ENCODE data around the gene KLK6.

KLK6 gene

GRCh38 chr19:50957587-50957986 is 11.8 kb downstream of the KLK6 start:
- TF ChIP-seq POLR2A (IDR thresholded peaks at IDR 0.05; ENCODE audit: low read length) (no peak), GATA1 (IDR thresholded peaks at IDR 0.05; ENCODE audit: low read depth, low read length) (no peak)
- no peak for DNase-seq

GRCh38 chr19:50952910-50953309 is 16.5 kb downstream of the KLK6 start, which contains the start of gene KLK5:
KLK5 (minus strand) TSS chr19:50953038; CDS start chr19:50952657, 381 bp downstream.
- DNase-seq = no peak
- TF ChIP-seq GATA1 (IDR thresholded peaks at IDR 0.05; ENCODE audit: low read depth, low read length) = no peak
- TF ChIP-seq POLR2A (IDR thresholded peaks at IDR 0.05; ENCODE audit: low read length) = no peak

GRCh38 chr19:50949861-50950260 is 19.5 kb downstream of the KLK6 start:
- no peak for DNase-seq
- TF ChIP-seq POLR2A (IDR thresholded peaks at IDR 0.05; ENCODE audit: low read length) (no peak), GATA1 (IDR thresholded peaks at IDR 0.05; ENCODE audit: low read depth, low read length) (no peak)

GRCh38 chr19:50947123-50947522 is 22.3 kb downstream of the KLK6 start:
- no peak for DNase-seq
- TF ChIP-seq GATA1 (IDR thresholded peaks at IDR 0.05; ENCODE audit: low read depth, low read length) (no peak), POLR2A (IDR thresholded peaks at IDR 0.05; ENCODE audit: low read length) (no peak)

GRCh38 chr19:50944795-50945194 is 24.6 kb downstream of the KLK6 start:
- no peak for TF ChIP-seq GATA1 (IDR thresholded peaks at IDR 0.05; ENCODE audit: low read depth, low read length)
- no peak for TF ChIP-seq POLR2A (IDR thresholded peaks at IDR 0.05; ENCODE audit: low read length)
- no peak for DNase-seq

GRCh38 chr19:50943074-50943828 is 26.1 kb downstream of the KLK6 start:
- TF ChIP-seq GATA1 (IDR thresholded peaks at IDR 0.05; ENCODE audit: low read depth, low read length) (no peak), POLR2A (IDR thresholded peaks at IDR 0.05; ENCODE audit: low read length) (no peak)
- no peak for DNase-seq

- no peak for DNase-seq
- no peak for TF ChIP-seq GATA1 (IDR thresholded peaks at IDR 0.05; ENCODE audit: low read depth, low read length)
- no peak for TF ChIP-seq POLR2A (IDR thresholded peaks at IDR 0.05; ENCODE audit: low read length)
Measured at GRCh38 chr19:50939596-50939995, 29.8 kb downstream of the KLK6 start.

- peak; percentile 46 to 71 for DNase-seq
- TF ChIP-seq GATA1 (IDR thresholded peaks at IDR 0.05; ENCODE audit: low read depth, low read length) (no peak), POLR2A (IDR thresholded peaks at IDR 0.05; ENCODE audit: low read length) (no peak)
Measured at GRCh38 chr19:50933640-50934039, 35.8 kb downstream of the KLK6 start.

GRCh38 chr19:50932690-50933083 is 36.7 kb downstream of the KLK6 start:
- TF ChIP-seq POLR2A (IDR thresholded peaks at IDR 0.05; ENCODE audit: low read length) (no peak), GATA1 (IDR thresholded peaks at IDR 0.05; ENCODE audit: low read depth, low read length) (no peak)
- no peak for DNase-seq

- TF ChIP-seq GATA1 (IDR thresholded peaks at IDR 0.05; ENCODE audit: low read depth, low read length) = no peak
- TF ChIP-seq POLR2A (IDR thresholded peaks at IDR 0.05; ENCODE audit: low read length) = no peak
- no peak for DNase-seq
Measured at GRCh38 chr19:50932018-50932689, 37.2 kb downstream of the KLK6 start.

GRCh38 chr19:50931023-50931422 is 38.4 kb downstream of the KLK6 start:
- TF ChIP-seq POLR2A (IDR thresholded peaks at IDR 0.05; ENCODE audit: low read length) = no peak
- TF ChIP-seq GATA1 (IDR thresholded peaks at IDR 0.05; ENCODE audit: low read depth, low read length) = no peak
- no peak for DNase-seq

GRCh38 chr19:50928831-50929230 is 40.6 kb downstream of the KLK6 start:
- TF ChIP-seq POLR2A (IDR thresholded peaks at IDR 0.05; ENCODE audit: low read length) (no peak), GATA1 (IDR thresholded peaks at IDR 0.05; ENCODE audit: low read depth, low read length) (no peak)
- DNase-seq = no peak

- no peak for DNase-seq
- TF ChIP-seq GATA1 (IDR thresholded peaks at IDR 0.05; ENCODE audit: low read depth, low read length) (no peak), POLR2A (IDR thresholded peaks at IDR 0.05; ENCODE audit: low read length) (no peak)
Measured at GRCh38 chr19:50926144-50926543, 43.2 kb downstream of the KLK6 start.

- DNase-seq = no peak
- no peak for TF ChIP-seq GATA1 (IDR thresholded peaks at IDR 0.05; ENCODE audit: low read depth, low read length)
Measured at GRCh38 chr19:50925734-50926133, 43.7 kb downstream of the KLK6 start.

GRCh38 chr19:50924586-50924985 is 44.8 kb downstream of the KLK6 start:
- DNase-seq = no peak
- TF ChIP-seq POLR2A (IDR thresholded peaks at IDR 0.05; ENCODE audit: low read length) = no peak
